ENCODE measurements around the gene LCN1. TPM values are rescaled to one million over a fixed set of nuclear protein-coding genes. Genes with fewer than 3 reads are reported as not detected.

The LCN1 gene
- polyA plus RNA-seq, 1 donor (not counting 4 experiments of a cell fraction or from before 2014, with no cell fraction given): not detected

GRCh38 chr9:135551456-135551855, 30.2 kb downstream of the LCN1 start:
- H4K20me1 ChIP-seq (ENCODE audit: control insufficient read depth, extremely low read depth, insufficient read depth, low read length): no peaks in the 10 kb centered on the region
- no peaks in the 10 kb centered on the region for H3K27me3 ChIP-seq (ENCODE audit: control insufficient read depth, extremely low read depth, insufficient read depth, low read length)
- TF ChIP-seq CTCF (optimal IDR thresholded peaks at IDR 0.05 in 1 of 3, IDR thresholded peaks at IDR 0.05 in 1 of 3, conservative IDR thresholded peaks at IDR 0.05 in 1 of 3; ENCODE audit: extremely low read depth in 1 of 3, insufficient read depth in 2 of 3, low read length in 3 of 3) (no peak), EZH2 (IDR thresholded peaks at IDR 0.05; ENCODE audit: low read length) (no peak)
- DNase-seq (ENCODE audit: low read depth, low spot score) (no peak), FAIRE-seq (no peak)
- H3K4me2 ChIP-seq (ENCODE audit: control insufficient read depth, extremely low read depth, insufficient read depth, low read depth, low read length): no peak overlapping the region
- H3K36me3 ChIP-seq (ENCODE audit: control insufficient read depth in 2 of 2, extremely low read depth in 1 of 2, insufficient read depth in 2 of 2, low read length in 2 of 2): no peaks in the 10 kb centered on the region
- H3K79me2 ChIP-seq (ENCODE audit: control insufficient read depth, insufficient read depth, low read length): no peaks in the 10 kb centered on the region
- dilution Hi-C loops (cut with MboI; ENCODE audit: extremely low pct_ligation_motif_present, low sequenced_read_pairs): no loop called here
- no peaks in the 10 kb centered on the region for H3K9me3 ChIP-seq (ENCODE audit: control insufficient read depth, low read depth, low read length)
- H3K9ac ChIP-seq (ENCODE audit: control insufficient read depth, extremely low read depth, insufficient read depth, low read length): no peak overlapping the region
- H3K9me1 ChIP-seq (ENCODE audit: control insufficient read depth, extremely low read depth, insufficient read depth, low read length): no peaks in the 10 kb centered on the region
- H3K4me1 ChIP-seq (ENCODE audit: control insufficient read depth, extremely low read depth, insufficient read depth, low read length): no peaks in the 10 kb centered on the region
- no peak overlapping the region for H2AFZ ChIP-seq (ENCODE audit: control insufficient read depth, low read length)
- H3K4me3 ChIP-seq (ENCODE audit: control insufficient read depth in 2 of 3, extremely low read depth in 1 of 3, insufficient read depth in 2 of 3, low read depth in 1 of 3, low read length in 3 of 3): no peak overlapping the region
- no peak overlapping the region for H3K27ac ChIP-seq (ENCODE audit: control insufficient read depth, insufficient read depth, low read length)

- dilution Hi-C loops (cut with MboI; ENCODE audit: extremely low pct_ligation_motif_present, low sequenced_read_pairs): no loop called here
- Histone ChIP-seq H3K79me2 (ENCODE audit: control insufficient read depth, insufficient read depth, low read length) (no peaks in the 10 kb centered on the region), H3K27ac (ENCODE audit: control insufficient read depth, insufficient read depth, low read length) (no peak overlapping the region), H2AFZ (ENCODE audit: control insufficient read depth, low read length) (no peak overlapping the region), H3K4me1 (ENCODE audit: control insufficient read depth, extremely low read depth, insufficient read depth, low read length) (no peaks in the 10 kb centered on the region), H3K9ac (ENCODE audit: control insufficient read depth, extremely low read depth, insufficient read depth, low read length) (no peak overlapping the region), H3K9me3 (ENCODE audit: control insufficient read depth, low read depth, low read length) (no peaks in the 10 kb centered on the region), H3K9me1 (ENCODE audit: control insufficient read depth, extremely low read depth, insufficient read depth, low read length) (no peaks in the 10 kb centered on the region), H4K20me1 (ENCODE audit: control insufficient read depth, extremely low read depth, insufficient read depth, low read length) (no peaks in the 10 kb centered on the region), H3K4me2 (ENCODE audit: control insufficient read depth, extremely low read depth, insufficient read depth, low read depth, low read length) (no peak overlapping the region), H3K27me3 (ENCODE audit: control insufficient read depth, extremely low read depth, insufficient read depth, low read length) (no peaks in the 10 kb centered on the region), H3K36me3 (ENCODE audit: control insufficient read depth in 2 of 2, extremely low read depth in 1 of 2, insufficient read depth in 2 of 2, low read length in 2 of 2) (no peaks in the 10 kb centered on the region), H3K4me3 (ENCODE audit: control insufficient read depth in 2 of 3, extremely low read depth in 1 of 3, insufficient read depth in 2 of 3, low read depth in 1 of 3, low read length in 3 of 3) (no peak overlapping the region)
- no peak for DNase-seq (ENCODE audit: low read depth, low spot score)
- TF ChIP-seq EZH2 (IDR thresholded peaks at IDR 0.05; ENCODE audit: low read length) (no peak), CTCF (optimal IDR thresholded peaks at IDR 0.05 in 1 of 3, IDR thresholded peaks at IDR 0.05 in 1 of 3, conservative IDR thresholded peaks at IDR 0.05 in 1 of 3; ENCODE audit: extremely low read depth in 1 of 3, insufficient read depth in 2 of 3, low read length in 3 of 3) (no peak)
- FAIRE-seq: no peak
Measured at GRCh38 chr9:135552021-135552697, 30.9 kb downstream of the LCN1 start.
